ENCODE measurements around the gene MARCHF6. TPM values are rescaled to one million over a fixed set of nuclear protein-coding genes. Genes with fewer than 3 reads are reported as not detected.
A peak's percentile ranks its signal among the peaks of the same experiment; 100 is the strongest.

MARCHF6 gene
- total RNA-seq, 3 donors from 2014 or later, result 141 to 205 (median 165) TPM

DNA sequence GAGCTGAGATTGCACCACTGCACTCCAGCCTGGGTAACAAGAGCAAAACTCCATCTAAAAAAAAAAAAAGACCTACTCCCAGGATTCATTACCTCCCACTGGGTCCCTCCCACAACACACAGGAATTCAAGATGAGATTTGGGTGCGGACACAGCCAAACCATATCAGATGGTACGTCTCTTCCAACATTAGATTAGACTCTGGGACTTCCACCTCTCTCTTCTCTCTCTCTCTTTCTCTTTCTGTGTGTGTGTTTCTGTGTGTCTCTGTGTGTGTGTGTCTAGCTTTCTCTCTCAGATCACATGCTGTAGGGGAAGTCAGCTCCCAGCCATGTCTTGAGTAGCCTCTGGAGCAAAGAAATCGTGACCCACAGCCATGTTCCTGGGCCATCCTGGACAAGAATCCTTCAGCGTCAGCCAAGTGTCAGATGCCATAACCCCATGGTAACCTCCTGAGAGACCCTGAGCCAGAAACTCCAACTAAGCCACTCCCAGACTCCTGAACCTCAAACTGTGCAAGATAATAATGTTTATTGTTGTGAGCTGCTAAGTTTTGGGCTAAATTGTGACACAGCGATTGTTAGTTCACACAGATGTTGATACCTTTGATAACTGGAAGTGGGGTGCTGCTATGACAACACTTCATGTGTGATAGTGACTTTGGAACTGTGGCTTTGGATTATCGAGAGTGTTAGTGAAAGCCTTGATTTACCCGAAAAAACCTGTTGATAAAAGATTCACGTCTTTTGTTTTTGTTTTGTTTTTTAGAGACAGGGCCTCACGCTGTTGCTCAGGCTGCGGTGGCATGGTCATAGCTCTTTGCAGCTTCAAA, 41.7 kb upstream of the MARCHF6 start:
- H3K4me3 ChIP-seq, result no peak overlapping the region
- ATAC-seq (no peak), DNase-seq (no peak)
- intact Hi-C loops (cut with DNase I, micrococcal nuclease), result no loop called here
- no peaks in the 10 kb centered on the region for H3K36me3 ChIP-seq (ENCODE audit: low read depth)
- no peaks in the 10 kb centered on the region for H3K9me3 ChIP-seq
- no peaks in the 10 kb centered on the region for H3K4me1 ChIP-seq (ENCODE audit: low read depth)
- TF ChIP-seq, protein P1, sequence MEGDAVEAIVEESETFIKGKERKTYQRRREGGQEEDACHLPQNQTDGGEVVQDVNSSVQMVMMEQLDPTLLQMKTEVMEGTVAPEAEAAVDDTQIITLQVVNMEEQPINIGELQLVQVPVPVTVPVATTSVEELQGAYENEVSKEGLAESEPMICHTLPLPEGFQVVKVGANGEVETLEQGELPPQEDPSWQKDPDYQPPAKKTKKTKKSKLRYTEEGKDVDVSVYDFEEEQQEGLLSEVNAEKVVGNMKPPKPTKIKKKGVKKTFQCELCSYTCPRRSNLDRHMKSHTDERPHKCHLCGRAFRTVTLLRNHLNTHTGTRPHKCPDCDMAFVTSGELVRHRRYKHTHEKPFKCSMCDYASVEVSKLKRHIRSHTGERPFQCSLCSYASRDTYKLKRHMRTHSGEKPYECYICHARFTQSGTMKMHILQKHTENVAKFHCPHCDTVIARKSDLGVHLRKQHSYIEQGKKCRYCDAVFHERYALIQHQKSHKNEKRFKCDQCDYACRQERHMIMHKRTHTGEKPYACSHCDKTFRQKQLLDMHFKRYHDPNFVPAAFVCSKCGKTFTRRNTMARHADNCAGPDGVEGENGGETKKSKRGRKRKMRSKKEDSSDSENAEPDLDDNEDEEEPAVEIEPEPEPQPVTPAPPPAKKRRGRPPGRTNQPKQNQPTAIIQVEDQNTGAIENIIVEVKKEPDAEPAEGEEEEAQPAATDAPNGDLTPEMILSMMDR (IDR thresholded peaks at IDR 0.05), result no peak

DNA sequence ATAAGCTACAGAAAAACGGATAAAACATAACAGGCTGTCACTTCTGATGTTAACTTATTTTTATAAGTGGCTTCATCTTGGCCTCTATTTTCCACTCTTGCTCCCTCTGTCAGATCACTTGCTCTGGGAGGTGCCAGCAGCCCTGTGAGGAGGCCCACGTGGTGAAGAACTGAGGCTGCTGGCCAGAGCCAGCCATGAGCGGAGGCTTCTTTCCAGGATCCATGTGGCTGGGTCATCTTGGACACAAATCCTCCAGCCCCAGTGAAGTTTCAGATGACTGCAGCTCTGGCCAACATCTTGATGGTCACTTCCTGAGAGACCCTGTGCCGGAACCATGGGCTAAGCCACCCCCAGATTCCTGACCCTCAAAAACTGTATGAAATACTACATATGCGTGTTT, 38.3 kb upstream of the MARCHF6 start:
- intact Hi-C loops (cut with DNase I, micrococcal nuclease), result no loop called here
- ATAC-seq (no peak), DNase-seq (no peak)
- Histone ChIP-seq H3K4me3 (no peak overlapping the region), H3K9me3 (no peaks in the 10 kb centered on the region), H3K36me3 (ENCODE audit: low read depth) (no peaks in the 10 kb centered on the region), H3K4me1 (ENCODE audit: low read depth) (no peaks in the 10 kb centered on the region)
- TF ChIP-seq, protein P1 (IDR thresholded peaks at IDR 0.05), result no peak

DNA sequence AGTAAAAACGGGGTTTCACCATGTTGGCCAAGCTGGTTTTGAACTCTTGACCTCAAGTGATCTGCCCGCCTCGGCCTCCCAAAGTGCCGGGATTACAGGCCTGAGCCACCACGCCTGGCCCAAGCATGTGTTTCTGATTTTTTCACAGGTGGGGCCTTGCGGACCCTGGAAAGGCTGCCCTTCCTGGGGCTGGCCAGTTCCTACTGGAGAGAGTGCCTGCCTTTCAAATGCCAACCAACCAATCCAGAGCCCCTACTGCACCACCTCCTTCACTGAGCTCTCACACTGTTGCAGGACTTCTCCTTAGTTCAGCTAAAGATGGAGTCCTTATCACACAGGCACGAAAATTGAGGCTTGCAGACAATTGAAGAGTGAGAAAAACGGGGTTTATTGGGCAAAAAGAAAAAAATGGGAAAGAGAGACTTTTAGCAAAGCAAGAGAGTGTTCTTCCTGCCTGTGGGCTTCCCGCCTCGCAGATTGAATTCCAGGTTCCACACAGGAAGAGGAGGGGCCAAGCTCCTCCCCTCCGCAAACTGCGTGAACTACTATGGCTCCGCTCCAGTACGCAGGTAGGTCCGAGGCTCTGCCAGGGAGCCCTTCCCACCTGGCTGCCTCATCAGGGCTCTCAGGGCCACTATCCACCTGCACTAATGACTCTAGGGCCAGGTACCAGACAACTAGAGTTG, 37.5 kb upstream of the MARCHF6 start:
- no peak for DNase-seq
- intact Hi-C loops (cut with DNase I, micrococcal nuclease), result no loop called here
- Histone ChIP-seq H3K4me1 (ENCODE audit: low read depth) (no peaks in the 10 kb centered on the region), H3K36me3 (ENCODE audit: low read depth) (no peaks in the 10 kb centered on the region), H3K9me3 (no peaks in the 10 kb centered on the region), H3K4me3 (no peak overlapping the region)
- TF ChIP-seq, protein P1 (IDR thresholded peaks at IDR 0.05), result no peak
- ATAC-seq, result no peak

DNA sequence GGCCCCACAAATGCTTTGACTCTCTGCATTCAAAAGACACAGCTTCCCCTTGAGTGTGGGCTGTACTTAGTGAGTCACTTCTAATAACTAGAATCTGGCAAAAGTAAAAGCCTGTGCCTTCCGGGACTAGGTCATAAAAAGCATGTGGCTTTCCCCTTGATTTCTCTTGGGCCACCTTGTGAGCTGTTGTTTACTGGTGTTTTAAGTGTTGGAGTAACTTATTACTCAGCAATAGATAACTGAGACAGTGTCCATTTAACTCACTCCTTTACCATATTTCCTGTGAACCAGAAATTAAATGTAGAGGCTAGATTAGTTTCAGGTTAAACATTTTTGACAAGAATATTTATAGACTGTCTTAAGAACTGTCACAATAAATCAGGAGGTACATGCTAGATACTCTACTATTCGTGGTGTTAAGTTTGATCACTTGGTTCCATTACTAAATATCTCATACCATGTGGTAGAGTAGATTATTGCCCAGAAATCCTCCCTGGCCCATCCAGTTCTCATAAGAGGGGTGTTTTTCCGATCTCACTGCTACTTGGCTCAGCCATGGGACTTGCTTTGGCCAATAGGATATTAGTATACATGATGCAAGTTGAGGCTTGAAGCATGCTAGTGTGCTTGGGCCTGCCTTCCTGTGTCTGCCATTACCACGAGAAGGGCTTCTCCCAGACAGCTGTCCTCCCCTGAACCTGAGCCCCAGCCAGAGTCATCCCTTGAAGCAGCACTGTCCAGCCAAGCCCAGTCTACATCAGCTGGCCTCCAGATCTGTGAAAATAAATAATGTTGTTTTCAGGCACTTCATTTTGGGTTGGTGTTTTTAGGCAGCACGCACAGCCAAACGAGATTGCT, 35.4 kb upstream of the MARCHF6 start:
- H3K4me1 ChIP-seq (ENCODE audit: low read depth), result no peaks in the 10 kb centered on the region
- DNase-seq (no peak), ATAC-seq (peak; percentile 90)
- H3K36me3 ChIP-seq (ENCODE audit: low read depth), result no peaks in the 10 kb centered on the region
- intact Hi-C loops (cut with DNase I, micrococcal nuclease), result no loop called here
- H3K9me3 ChIP-seq, result no peaks in the 10 kb centered on the region
- TF ChIP-seq, protein P1 (IDR thresholded peaks at IDR 0.05), result no peak
- H3K4me3 ChIP-seq, result no peak overlapping the region

DNA sequence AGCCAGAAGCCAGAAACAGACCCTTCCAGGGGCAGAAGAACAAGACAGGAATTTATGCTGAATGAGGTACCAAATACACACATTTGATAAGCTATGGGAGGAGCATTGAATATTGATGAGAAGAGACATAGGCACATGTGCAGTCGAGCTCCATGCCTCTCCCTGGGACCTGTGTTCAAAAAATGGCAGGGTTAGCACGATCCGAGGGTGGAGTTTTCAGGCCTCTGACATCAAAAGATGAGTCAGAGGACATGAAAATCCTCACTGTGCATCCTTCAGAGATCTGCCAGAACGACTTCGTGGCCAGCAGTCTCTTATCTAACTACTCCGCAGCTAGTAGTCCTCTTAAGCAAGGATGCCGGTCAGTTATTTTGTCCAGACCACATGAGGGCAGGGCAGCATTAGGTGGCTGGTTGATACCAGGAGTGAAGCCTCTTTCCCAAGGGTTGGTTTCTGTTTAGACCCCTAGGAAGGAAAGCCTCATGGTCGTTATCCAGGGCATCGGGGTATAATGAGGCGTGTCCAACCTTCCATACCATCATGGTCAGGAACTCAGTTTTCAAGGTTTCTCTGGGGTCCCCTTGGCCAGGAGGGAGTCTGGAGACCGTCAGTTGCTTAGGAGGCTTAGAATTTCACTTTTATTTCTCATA, 34.2 kb upstream of the MARCHF6 start:
- no peaks in the 10 kb centered on the region for H3K4me1 ChIP-seq (ENCODE audit: low read depth)
- no peaks in the 10 kb centered on the region for H3K9me3 ChIP-seq
- no peak for ATAC-seq
- no peak for DNase-seq
- intact Hi-C loops (cut with DNase I, micrococcal nuclease), result no loop called here
- H3K4me3 ChIP-seq, result no peak overlapping the region
- TF ChIP-seq, protein P1 (IDR thresholded peaks at IDR 0.05), result no peak
- no peaks in the 10 kb centered on the region for H3K36me3 ChIP-seq (ENCODE audit: low read depth)
